ENCODE measurements around the gene CSF2. TPM values are rescaled to one million over a fixed set of nuclear protein-coding genes. Genes with fewer than 3 reads are reported as not detected.

The CSF2 gene
- total RNA-seq, 2 experiments from 2014 or later = not detected

- H2AFZ ChIP-seq (ENCODE audit: low read length) = no peak overlapping the region
- no peak for DNase-seq (ENCODE audit: low spot score)
- H3K36me3 ChIP-seq (ENCODE audit: insufficient read depth, low read length) = no peaks in the 10 kb centered on the region
- H4K20me1 ChIP-seq (ENCODE audit: insufficient read depth, low read length) = no peaks in the 10 kb centered on the region
- ChIA-PET POLR2A (no interaction called here), CTCF (ENCODE audit: unreplicated experiment) (no interaction called here)
- intact Hi-C loops (cut with micrococcal nuclease; ENCODE audit: unreplicated experiment) = loop anchor here (10.0 kb wide), 1 partner anchor 287 kb away; no protein-coding TSS in a partner anchor
- no peaks in the 10 kb centered on the region for H3K79me2 ChIP-seq (ENCODE audit: insufficient read depth, low read depth, low read length)
- no peak overlapping the region for H3K27ac ChIP-seq (ENCODE audit: low read depth, low read length, poor library complexity, severe bottlenecking)
- BruUV-seq (replicated peaks) = no TSS peak
- H3K4me3 ChIP-seq (ENCODE audit: low read depth, low read length, poor library complexity, severe bottlenecking) = no peak overlapping the region
- TF ChIP-seq CTCF (conservative IDR thresholded peaks at IDR 0.05; ENCODE audit: low read length) (no peak), EZH2phosphoT487 (IDR thresholded peaks at IDR 0.05; ENCODE audit: borderline replicate concordance, low read depth, low read length) (no peak)
- no peak overlapping the region for H3K4me2 ChIP-seq (ENCODE audit: low read length)
- H3K9me3 ChIP-seq (ENCODE audit: low read length) = no peaks in the 10 kb centered on the region
- no peaks in the 10 kb centered on the region for H3K4me1 ChIP-seq (ENCODE audit: insufficient read depth, low read length, poor library complexity, severe bottlenecking)
- H3K9me2 ChIP-seq (ENCODE audit: insufficient read depth, low read length) = no peaks in the 10 kb centered on the region
Observed at GRCh38 chr5:132067941-132068808, 5.4 kb upstream of the CSF2 start.

DNA sequence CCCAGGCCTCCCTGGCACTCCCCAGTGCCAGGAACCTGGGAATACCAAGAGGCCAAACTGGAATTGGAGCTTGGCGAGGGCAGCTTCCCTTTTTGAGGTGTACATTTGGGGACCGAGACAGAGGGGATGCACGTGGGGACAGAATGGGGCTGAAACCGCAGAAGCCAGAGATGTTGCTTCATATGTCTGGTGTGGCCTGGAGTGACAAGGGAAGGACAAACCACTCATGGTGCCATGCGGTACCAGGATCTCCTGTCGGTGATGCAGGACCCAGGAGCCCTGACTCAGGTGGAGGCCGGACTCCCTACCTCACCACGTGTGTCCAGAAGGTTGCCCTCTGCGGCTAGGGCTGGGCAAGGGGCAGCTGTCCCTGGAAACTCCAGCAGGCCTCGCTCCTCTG, 4.0 kb upstream of the CSF2 start:
- no peak for TF ChIP-seq CTCF (conservative IDR thresholded peaks at IDR 0.05; ENCODE audit: low read length)
- TF ChIP-seq EZH2phosphoT487 (IDR thresholded peaks at IDR 0.05; ENCODE audit: borderline replicate concordance, low read depth, low read length) = no peak
- CTCF ChIA-PET (ENCODE audit: unreplicated experiment) = no interaction called here
- H3K4me3 ChIP-seq (ENCODE audit: low read depth, low read length, poor library complexity, severe bottlenecking) = no peak overlapping the region
- H3K4me1 ChIP-seq (ENCODE audit: insufficient read depth, low read length, poor library complexity, severe bottlenecking) = no peaks in the 10 kb centered on the region
- intact Hi-C loops (cut with micrococcal nuclease; ENCODE audit: unreplicated experiment) = loop anchor here (10.0 kb wide), 1 partner anchor 285 kb away; no protein-coding TSS in a partner anchor
- no peak overlapping the region for H3K4me2 ChIP-seq (ENCODE audit: low read length)
- H3K36me3 ChIP-seq (ENCODE audit: insufficient read depth, low read length) = no peaks in the 10 kb centered on the region
- no TSS peak for BruUV-seq (replicated peaks)
- H3K9me3 ChIP-seq (ENCODE audit: low read length) = no peaks in the 10 kb centered on the region
- POLR2A ChIA-PET = no interaction called here
- no peaks in the 10 kb centered on the region for H4K20me1 ChIP-seq (ENCODE audit: insufficient read depth, low read length)
- no peak for DNase-seq (ENCODE audit: low spot score)
- H3K9me2 ChIP-seq (ENCODE audit: insufficient read depth, low read length) = no peaks in the 10 kb centered on the region
- H3K27ac ChIP-seq (ENCODE audit: low read depth, low read length, poor library complexity, severe bottlenecking) = no peak overlapping the region
- H2AFZ ChIP-seq (ENCODE audit: low read length) = no peak overlapping the region
- H3K79me2 ChIP-seq (ENCODE audit: insufficient read depth, low read depth, low read length) = no peaks in the 10 kb centered on the region

GRCh38 chr5:132069994-132070393, 3.6 kb upstream of the CSF2 start:
- Histone ChIP-seq H3K79me2 (ENCODE audit: insufficient read depth, low read depth, low read length) (no peaks in the 10 kb centered on the region), H3K27ac (ENCODE audit: low read depth, low read length, poor library complexity, severe bottlenecking) (no peak overlapping the region), H4K20me1 (ENCODE audit: insufficient read depth, low read length) (no peaks in the 10 kb centered on the region), H3K4me3 (ENCODE audit: low read depth, low read length, poor library complexity, severe bottlenecking) (no peak overlapping the region), H3K4me2 (ENCODE audit: low read length) (no peak overlapping the region), H3K4me1 (ENCODE audit: insufficient read depth, low read length, poor library complexity, severe bottlenecking) (no peaks in the 10 kb centered on the region), H2AFZ (ENCODE audit: low read length) (no peak overlapping the region), H3K9me2 (ENCODE audit: insufficient read depth, low read length) (no peaks in the 10 kb centered on the region), H3K36me3 (ENCODE audit: insufficient read depth, low read length) (no peaks in the 10 kb centered on the region), H3K9me3 (ENCODE audit: low read length) (no peaks in the 10 kb centered on the region)
- POLR2A ChIA-PET = no interaction called here
- CTCF ChIA-PET (ENCODE audit: unreplicated experiment) = no interaction called here
- intact Hi-C loops (cut with micrococcal nuclease; ENCODE audit: unreplicated experiment) = loop anchor here (10.0 kb wide), 1 partner anchor 285 kb away; no protein-coding TSS in a partner anchor
- TF ChIP-seq EZH2phosphoT487 (IDR thresholded peaks at IDR 0.05; ENCODE audit: borderline replicate concordance, low read depth, low read length) (no peak), CTCF (conservative IDR thresholded peaks at IDR 0.05; ENCODE audit: low read length) (no peak)
- BruUV-seq (replicated peaks) = no TSS peak
- no peak for DNase-seq (ENCODE audit: low spot score)

Measured in OCI-LY7 (cell line).